Lower leg skin (tissue), 4 donors: ENCODE data around the gene RTP5. TPM values are rescaled to one million over a fixed set of nuclear protein-coding genes. Genes with fewer than 3 reads are reported as not detected.
"Not testable (repeated sequence)": the region's sequence is repeated elsewhere in the genome, so short reads cannot be mapped to it uniquely, and the experiment has no call there.

Experiments used
- DNase-seq, 2 donors: peaks; one replicate each; pipeline ENCODE4 v3.0.0-alpha.2; 2019; ENCODE audit warnings: low spot score in 2 of 2
- H3K4me3 ChIP-seq: fragments of 200-600 bp; sonication (generic); 2 replicates; pipeline ENCODE4 v1.5.1; 2017; ENCODE audit warnings: mild to moderate bottlenecking, low read depth; ENCODE audit not compliant: poor library complexity, severe bottlenecking
- POLR2A ChIP-seq, 2 donors: fragments of 450-650 bp; IDR thresholded peaks; one replicate each; pipeline ENCODE4 v1.6.1; 2016 to 2017; ENCODE audit warnings: antibody characterized with exemption in 2 of 2, mild to moderate bottlenecking in 1 of 2, moderate library complexity in 1 of 2
- WGBS, 2 donors: methylation state at CpG; one replicate each; pipeline ENCODE4 v1.1.5; 2018; 5-methylcytosine and 5-hydroxymethylcytosine counted together
- intact Hi-C: fragments of 100-400 bp; cut with DNase I; formaldehyde crosslinking; loops from one replicate; pipeline ENCODE4 v1.15.0; 2023; ENCODE audit warnings: low total_unique reads
- total RNA-seq, 4 donors: library from RNA; depleted of rRNA; stranded (reverse); fragments of >200 nt; gene quantifications; one replicate each; pipeline ENCODE4 v1.1.0, GENCODE V29; 2016
- TF ChIP-seq, protein P1 (sequence below), 3 donors: fragments of 450-650 bp; IDR thresholded peaks; one replicate each; pipeline ENCODE4 v1.5.1; 2016; ENCODE audit warnings: antibody characterized with exemption in 3 of 3, mild to moderate bottlenecking in 3 of 3, moderate library complexity in 2 of 3

The RTP5 gene
- under 1 TPM in 2 of 4 donors, not detected in 2; 0.10 to 0.23 TPM for total RNA-seq

DNA sequence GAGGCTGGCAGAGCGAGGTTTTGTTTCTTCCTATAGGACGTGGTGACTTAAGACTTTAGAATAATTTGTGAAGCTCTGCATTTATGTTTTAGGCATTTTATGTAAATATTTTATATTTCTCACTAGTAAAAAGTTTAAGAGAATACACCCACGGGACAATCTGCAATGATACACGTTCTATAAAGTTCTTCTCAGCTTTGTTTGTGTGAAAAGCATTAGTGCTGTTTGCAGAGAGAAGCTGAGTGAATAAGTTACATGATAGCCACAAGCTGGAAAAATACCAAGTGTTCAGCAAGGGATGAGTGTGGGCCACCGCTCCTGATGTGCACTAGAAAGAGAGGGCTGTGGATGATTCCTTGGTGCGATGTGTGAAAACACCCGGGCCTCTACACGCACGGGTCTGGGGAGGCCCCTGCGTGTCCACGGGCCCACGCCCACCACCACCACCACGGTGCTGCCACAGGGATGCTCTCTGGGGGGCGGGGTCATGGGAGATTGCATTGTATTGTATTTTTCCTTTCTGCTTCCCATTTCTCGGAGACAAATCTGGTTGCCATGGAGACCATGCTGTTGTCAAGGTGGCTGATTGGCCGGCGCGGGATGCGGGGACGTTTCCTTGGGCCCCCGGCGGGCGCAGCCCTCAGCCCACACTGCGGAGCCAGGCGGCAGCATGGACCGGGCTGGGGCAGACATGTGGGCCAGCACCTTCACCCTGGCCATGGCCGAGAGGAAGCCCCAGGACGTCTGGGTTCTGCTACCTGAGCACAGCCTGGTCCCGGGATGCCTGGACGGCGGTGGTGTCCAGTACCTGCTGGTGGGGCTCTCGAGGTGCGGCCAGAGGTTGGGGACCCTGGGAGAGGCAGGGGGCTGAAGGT, at the start of gene RTP5:
RTP5 (plus strand) TSS at position 643 of the 875 bp plus-strand sequence; CDS start at position 671, 28 bp downstream.
- 69 to 70% methylated on average over 29 to 31 of the region's 33 CpGs for WGBS, 2 donors
- H3K4me3 ChIP-seq: no peak within 1 kb of the TSS
- no peak for TF ChIP-seq POLR2A (IDR thresholded peaks at IDR 0.05)
- TF ChIP-seq, protein P1, sequence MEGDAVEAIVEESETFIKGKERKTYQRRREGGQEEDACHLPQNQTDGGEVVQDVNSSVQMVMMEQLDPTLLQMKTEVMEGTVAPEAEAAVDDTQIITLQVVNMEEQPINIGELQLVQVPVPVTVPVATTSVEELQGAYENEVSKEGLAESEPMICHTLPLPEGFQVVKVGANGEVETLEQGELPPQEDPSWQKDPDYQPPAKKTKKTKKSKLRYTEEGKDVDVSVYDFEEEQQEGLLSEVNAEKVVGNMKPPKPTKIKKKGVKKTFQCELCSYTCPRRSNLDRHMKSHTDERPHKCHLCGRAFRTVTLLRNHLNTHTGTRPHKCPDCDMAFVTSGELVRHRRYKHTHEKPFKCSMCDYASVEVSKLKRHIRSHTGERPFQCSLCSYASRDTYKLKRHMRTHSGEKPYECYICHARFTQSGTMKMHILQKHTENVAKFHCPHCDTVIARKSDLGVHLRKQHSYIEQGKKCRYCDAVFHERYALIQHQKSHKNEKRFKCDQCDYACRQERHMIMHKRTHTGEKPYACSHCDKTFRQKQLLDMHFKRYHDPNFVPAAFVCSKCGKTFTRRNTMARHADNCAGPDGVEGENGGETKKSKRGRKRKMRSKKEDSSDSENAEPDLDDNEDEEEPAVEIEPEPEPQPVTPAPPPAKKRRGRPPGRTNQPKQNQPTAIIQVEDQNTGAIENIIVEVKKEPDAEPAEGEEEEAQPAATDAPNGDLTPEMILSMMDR (IDR thresholded peaks at IDR 0.05): no peak
- no peak for DNase-seq
- intact Hi-C loops: no loop called here

DNA sequence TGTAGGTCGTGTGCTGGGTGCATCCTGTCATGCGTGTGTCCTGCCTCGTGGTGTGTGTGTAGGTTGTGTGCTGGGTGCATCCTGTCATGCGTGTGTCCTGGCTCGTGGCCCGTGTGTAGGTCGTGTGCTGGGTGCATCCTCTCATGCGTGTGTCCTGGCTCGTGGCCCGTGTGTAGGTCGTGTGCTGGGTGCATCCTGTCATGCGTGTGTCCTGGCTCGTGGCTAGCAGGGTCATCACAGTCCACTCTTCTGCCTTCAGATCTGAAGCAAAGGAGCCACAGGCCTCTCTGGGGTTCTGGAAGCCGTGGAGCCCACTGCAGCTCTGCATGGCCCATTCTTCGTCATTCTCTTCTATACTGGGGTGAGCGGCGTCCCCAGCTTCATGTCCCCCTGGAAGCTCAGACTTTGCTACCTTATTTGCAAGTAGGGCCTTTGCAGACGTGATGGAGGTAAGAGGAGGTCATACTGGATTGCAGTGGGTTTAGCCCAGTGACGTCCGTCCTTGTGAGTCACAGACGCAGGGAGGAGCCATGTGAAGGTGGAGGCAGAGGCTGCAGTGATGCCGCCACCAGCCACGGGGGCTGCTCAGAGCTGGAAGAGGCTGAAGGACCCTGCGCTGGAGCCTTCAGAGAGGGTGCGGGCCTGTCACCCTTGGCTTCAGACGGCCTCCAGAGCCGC, 49.4 kb upstream of the RTP5 start:
- 82 to 87% methylated on average over 25 to 27 of the region's 27 CpGs for WGBS, 2 donors
- peak in 1 of 2 donors; percentile 48 for DNase-seq
- H3K4me3 ChIP-seq, intact Hi-C loops: not testable (repeated sequence)

DNA sequence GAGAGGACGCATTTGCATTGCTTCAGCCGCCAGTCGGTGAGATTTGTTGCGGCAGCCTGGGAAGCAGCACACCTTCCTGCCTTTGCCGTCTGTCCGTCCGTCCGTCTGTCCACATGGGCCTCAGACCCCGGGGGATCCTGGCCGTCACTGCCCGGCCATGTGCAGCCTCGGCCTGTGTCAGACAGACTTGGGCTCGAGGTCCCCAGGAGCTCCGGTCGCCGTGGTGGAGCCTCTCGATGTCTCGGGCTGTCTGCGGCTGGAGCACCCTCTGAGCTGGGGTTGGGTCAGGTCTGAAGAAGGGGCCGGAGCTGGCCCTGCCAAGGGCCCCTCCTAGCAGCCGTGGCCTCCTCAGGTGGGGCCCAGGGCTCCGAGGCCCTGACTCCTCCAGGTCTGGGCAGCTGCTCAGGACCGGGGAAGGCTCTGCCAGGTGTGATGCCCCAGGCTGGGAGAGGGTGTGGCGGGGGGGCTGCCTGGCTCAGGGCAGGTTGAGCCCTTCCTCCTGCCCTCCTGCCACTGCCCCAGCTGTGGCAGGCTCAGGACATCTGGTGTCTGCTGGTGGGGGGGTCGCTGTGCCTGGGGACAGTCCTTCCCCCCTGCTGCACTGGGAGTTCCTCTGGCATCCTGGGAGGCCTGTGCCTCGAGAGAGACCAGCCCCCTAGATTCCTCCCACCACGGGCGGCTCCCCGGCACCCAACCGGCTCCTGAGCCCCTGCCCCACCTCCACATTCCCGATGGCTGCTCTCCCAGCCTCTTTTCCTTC, 48.7 kb upstream of the RTP5 start:
- intact Hi-C loops: no loop called here
- TF ChIP-seq POLR2A (IDR thresholded peaks at IDR 0.05): no peak
- TF ChIP-seq, protein P1 (IDR thresholded peaks at IDR 0.05): no peak
- peak in 1 of 2 donors; percentile 83 for DNase-seq
- 85 to 87% methylated on average over 13 to 27 of the region's 31 CpGs for WGBS, 2 donors
- no peak overlapping the region for H3K4me3 ChIP-seq

GRCh38 chr2:241821460-241822263, 47.9 kb upstream of the RTP5 start:
- TF ChIP-seq, protein P1 (IDR thresholded peaks at IDR 0.05): no peak
- TF ChIP-seq POLR2A (IDR thresholded peaks at IDR 0.05): no peak
- intact Hi-C loops: no loop called here
- WGBS, 2 donors: 65 to 68% methylated on average over 28 of the region's 28 CpGs
- no peak overlapping the region for H3K4me3 ChIP-seq
- peak in 1 of 2 donors; percentile 80 for DNase-seq

GRCh38 chr2:241822264-241822623, 47.3 kb upstream of the RTP5 start:
- 84 to 89% methylated on average over 14 of the region's 14 CpGs for WGBS, 2 donors
- no peak for TF ChIP-seq POLR2A (IDR thresholded peaks at IDR 0.05)
- TF ChIP-seq, protein P1 (IDR thresholded peaks at IDR 0.05): no peak
- intact Hi-C loops: no loop called here
- no peak overlapping the region for H3K4me3 ChIP-seq
- DNase-seq: no peak

- intact Hi-C loops, H3K4me3 ChIP-seq: not testable (repeated sequence)
- DNase-seq: peak in 1 of 2 donors; percentile 75
- 81% methylated on average over 45 of the region's 45 CpGs for WGBS, 2 donors
These were observed 45.7 kb upstream of the RTP5 start for GRCh38 chr2:241823531-241824437.
